HG02938 (cell line): ENCODE results near the gene TFAP2E.
A peak's percentile ranks its signal among the peaks of the same experiment; 100 is the strongest.

Experiments used
- ATAC-seq: cut with Tn5 transposase; IDR thresholded peaks from one replicate; pipeline ENCODE4 v1.9.1; 2021; ENCODE audit warnings: mild to moderate bottlenecking, moderate library complexity; ENCODE audit not compliant: unreplicated experiment

Gene TFAP2E

GRCh38 chr1:35640380-35641232 is 67.5 kb downstream of the TFAP2E start:
- no peak for ATAC-seq

GRCh38 chr1:35641233-35641866 is 68.2 kb downstream of the TFAP2E start, which contains the start of gene PSMB2:
TSS of gene PSMB2 (minus strand) at chr1:35641526. CDS start at chr1:35641432, 94 bp downstream.
- ATAC-seq, result peak; percentile 85

- ATAC-seq, result no peak
Observed at GRCh38 chr1:35642471-35642955, 69.4 kb downstream of the TFAP2E start.

GRCh38 chr1:35644204-35644603 is 71.1 kb downstream of the TFAP2E start:
- ATAC-seq, result no peak
